Stimulated activated CD8-positive, alpha-beta memory T cell treated with anti-CD3 and anti-CD28 coated beads, Interleukin-15, amount 100 ng/mL, for 24 hours (primary cell): Measurements from ENCODE around the gene HRG.

ENCODE experiments used
- DNase-seq: peaks from one replicate; pipeline ENCODE4 v3.0.0-alpha.2; 2020; ENCODE audit warnings: low read depth

HRG gene

DNA sequence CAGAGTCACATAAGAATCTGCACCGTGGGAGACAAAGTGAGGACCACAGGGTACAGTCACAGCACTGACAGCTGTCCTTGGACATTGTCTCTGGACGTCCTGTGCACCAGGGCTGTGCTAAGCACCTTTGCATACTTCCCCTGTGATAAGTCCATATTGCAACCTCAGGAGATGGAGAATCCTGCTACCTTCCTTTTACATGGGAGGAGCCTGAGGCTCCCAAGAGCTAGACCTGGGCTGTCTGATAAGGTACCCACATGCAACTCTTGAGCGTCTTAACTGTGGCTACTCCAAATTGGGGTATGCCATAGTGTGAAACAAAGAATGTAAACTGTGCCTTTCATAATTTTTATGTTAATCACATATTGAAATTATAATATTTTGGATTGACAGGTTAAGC, 28.1 kb upstream of the HRG start:
- DNase-seq: no peak

DNA sequence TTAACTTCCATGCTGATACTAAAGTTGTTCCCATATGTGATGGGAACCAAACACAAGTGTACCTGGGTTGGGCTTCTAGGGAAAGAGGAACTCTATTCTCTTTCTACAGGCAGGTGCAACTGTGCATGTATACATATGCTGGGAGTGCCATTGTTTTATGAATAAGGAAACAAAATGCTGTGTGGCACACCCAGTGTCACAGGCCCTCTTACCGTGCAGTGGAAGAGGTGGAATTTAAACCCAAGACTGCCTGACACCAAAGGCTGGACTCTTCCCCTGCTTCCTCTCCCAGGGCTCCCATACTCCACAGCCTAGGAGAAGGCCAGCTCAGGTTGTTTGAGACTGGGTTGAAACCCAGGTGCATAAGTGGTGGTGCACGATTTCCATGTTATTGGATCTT, 27.6 kb upstream of the HRG start:
- DNase-seq: no peak

DNA sequence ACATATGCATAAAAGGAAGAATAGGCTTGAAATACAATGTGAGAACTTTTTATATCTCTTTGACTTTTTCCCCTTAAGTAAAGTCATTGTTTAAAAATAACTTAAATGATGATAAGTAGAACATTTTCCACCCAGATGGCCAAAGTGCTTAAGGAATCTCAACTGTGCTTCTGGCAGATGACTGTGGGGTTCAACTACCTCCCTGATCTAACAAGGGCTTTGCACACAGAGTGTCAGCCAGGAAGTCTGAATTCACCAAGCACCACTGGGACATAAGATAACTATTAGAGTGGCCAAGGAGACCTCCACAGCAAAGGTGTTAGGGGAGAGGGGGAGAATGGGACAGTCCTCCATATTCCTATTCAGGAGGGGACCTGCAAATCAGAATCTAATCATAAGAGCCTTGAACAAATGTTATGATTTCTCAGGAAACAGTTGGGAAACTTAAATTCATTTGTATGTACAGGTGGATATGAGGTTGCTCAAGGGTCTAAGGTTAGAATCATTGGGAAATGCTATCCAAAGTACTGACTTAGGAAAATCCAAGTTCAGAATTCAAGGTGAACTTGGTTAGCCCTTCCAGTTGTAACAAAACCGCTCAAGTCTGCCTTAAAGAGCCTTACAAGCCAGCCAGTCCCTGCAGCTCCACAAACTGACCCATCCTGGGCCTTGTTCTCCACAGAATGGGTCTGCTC, 25.9 kb upstream of the HRG start, which contains the start of gene FETUB:
Gene FETUB, plus strand, starts transcription at position 622 of the 695 bp plus-strand sequence. Its CDS starts 62 bp downstream, at position 684.
- no peak for DNase-seq

DNA sequence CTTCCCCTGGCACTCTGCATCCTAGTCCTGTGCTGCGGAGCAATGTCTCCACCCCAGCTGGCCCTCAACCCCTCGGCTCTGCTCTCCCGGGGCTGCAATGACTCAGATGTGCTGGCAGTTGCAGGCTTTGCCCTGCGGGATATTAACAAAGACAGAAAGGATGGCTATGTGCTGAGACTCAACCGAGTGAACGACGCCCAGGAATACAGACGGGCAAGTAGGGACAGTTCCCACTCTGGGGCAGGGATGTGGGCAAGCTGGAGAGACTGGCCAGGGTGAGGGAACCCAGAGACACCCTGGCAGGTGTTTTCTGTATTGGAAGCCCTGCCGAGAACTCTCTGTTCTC, 25.4 kb upstream of the HRG start:
- no peak for DNase-seq

DNA sequence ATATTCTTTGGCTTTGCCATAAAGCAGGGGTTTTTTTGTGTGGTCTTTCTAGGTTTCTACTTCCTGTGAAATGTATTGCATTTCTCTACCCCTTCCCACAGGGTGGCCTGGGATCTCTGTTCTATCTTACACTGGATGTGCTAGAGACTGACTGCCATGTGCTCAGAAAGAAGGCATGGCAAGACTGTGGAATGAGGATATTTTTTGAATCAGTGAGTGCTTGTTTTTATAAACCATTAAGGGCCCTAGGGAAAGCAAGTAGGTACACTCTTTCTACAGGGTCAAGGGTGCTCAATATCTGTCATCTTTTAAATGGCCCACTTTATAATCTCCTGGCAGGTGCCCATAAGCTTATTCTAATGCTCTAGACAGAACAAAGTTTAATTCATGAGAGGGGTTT, 24.9 kb upstream of the HRG start:
- no peak for DNase-seq

DNA sequence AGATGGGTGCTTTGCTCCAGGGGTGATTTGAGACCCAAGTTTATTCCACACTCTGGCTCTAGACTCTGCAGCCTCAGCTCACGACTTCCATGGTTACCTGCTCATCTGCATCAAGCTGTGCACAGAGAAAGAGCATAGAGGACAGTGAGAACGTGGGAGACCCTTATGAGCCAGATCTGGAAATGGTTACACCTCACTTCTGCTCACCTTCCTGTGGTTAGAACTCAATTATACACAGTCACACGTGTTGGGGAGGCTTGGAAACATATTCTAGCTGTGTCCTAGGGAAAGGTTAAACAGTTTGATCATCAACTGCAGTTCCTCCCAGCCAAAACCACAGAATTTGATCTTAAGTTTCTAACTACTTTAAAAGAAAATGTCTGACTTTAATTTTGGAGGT, 23.8 kb upstream of the HRG start:
- no peak for DNase-seq

DNA sequence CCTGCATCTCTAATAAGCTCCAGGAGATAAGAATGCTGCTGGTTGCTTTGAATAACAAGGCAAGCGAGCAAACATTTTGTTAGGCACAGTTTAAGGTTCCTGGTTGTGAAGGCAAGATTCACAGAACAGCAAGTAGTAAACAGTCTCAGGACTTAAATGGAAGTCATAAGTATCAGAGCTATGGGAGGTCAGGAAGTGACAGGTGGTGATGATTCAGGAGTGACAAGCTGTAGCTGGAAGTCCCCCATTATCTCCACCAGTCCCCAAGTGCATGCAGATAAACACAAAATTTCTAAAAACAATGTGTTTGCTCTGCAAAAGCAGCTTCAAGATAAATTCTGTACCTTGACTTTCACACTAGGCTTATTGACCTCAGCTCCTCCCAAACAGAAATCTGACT, 22.3 kb upstream of the HRG start:
- DNase-seq: no peak

DNA sequence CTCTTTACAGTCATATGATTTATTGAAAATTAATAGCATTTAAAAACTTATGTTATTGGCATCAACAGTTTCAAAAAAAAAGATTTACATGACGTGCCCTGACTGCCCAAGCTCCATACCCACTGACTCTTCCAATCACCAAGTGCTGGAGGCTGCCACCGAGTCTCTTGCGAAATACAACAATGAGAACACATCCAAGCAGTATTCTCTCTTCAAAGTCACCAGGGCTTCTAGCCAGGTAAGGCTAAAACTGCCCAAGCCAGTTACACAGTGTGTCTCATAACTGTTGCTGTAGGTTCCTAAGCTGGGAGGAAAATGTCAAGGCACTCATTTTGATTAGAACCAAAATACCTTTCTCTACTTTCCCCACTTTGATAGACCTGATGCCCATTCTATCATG, 21.1 kb upstream of the HRG start:
- no peak for DNase-seq

DNA sequence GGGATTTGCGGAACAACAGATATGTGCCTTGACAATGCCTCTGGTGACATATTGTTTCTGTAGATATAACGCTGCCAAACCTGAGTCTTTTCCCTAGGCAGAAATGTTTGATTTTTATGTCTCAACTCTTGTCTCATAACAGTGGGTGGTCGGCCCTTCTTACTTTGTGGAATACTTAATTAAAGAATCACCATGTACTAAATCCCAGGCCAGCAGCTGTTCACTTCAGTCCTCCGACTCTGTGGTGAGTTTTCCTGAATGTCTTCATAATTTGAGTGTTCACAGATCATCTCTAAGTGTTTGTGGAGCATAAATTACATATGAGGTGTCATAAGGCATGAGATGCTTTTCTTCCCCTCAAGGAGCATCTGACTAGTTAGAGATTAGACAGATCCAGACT, 19.7 kb upstream of the HRG start:
- no peak for DNase-seq

DNA sequence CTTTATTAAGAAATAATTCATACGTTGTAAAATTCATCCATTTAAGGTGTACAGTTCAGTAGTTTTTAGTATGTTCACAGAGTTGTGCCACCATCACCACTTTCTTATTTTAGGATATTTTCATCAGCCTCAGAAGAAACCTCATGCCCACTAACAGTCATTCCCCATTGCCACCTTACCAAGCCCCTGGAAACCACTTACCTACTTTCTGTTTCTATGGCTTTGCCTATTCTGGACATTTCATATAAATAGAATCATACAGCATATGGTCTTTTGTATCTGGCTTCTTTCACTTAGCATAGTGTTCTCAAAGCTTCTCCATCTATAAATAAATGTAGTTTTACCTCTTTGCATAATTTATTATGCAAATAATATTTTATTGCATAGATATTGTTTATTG, 19.0 kb upstream of the HRG start:
- DNase-seq: no peak

DNA sequence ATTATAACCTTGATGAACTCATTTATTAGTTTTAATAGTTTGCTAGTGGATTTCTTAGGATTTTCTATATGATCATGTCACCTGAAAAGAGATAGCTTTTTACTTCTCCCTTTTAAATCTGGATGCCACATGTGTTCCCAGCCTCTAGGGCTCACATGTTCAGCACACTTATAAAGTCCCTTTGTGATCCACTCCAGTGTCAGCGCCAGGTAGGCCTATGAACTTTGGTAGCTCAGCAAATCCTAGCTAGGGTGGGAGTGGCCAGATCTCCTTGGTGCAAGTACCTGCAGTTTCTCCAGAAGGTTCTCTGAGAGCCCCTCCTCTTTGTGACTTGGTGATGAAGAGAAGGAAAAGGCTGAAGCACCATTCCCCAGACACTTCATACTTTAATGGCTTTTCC, 17.0 kb upstream of the HRG start:
- no peak for DNase-seq

DNA sequence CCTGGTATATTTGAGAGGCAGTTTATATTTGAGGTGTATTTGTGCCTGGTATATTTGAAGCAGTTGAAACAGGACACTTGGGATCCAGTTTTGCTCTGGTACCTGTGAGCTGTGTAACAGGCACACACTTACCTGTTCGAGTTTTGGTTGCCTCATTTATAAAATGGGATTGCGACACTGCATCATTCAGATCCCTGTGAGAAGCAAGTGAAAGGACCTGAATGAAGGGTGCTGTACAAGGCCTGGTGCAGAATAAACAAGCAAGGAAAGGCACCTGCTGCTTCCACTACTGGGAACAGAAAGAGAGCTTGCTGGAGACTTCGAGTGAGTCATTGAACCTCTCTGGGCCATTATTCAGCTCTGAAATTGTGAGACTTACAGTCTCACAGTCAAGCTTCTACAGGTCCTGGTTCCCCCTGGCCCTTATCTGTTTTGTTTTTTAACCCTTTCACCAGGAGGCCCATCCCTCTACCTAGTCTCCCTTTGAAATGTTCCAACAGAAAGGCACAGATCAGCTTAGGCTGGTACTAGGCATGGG, 14.1 kb upstream of the HRG start:
- no peak for DNase-seq

DNA sequence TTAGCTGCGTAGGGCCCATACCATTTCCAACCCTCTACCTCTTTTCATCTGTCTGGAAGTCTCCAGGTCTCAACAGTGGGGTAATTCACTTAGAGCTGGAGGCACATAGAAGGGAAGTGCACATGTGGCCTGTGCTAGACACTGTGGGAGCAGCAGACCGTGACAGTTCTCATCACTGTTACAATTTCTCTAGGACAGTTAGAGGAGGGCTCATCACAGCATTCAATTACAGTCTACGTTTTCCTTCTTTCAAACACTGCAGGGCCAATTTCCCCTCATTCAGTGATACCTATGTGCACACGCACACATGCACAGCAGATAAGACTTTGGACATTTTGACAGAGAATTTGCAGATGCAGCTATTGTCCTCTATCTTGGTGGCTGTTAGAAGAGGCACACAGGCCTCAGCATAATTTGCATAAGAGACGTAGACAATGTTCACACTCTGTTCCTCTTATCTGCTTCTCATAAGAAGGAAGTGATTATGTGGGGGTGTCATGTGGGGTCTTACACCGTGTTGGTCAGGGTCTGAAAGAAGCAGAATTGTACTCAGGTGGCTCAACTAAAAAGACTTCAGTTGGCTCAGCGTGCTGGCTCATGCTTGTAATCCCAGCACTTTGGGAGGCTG, 12.6 kb upstream of the HRG start:
- no peak for DNase-seq

DNA sequence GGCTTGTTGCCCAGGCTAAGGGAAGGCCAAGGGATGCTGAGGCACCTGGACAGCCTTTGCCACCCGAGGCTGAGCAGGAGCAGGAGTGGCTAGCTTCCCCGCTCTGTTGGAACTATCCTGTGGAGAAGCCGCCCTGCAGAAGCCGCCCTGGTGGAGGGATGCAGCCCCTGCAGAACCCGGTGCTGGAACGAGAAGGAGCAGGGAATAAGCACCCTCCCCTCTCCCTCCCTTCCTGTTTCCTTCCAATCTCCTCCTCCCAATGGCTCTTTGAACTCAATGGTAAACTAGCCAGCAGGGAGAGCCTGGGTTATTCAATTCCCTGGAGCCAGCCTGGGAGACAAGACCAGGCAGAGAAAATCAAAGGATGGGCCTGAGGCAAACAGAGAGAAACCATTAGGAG, 11.8 kb upstream of the HRG start:
- no peak for DNase-seq

DNA sequence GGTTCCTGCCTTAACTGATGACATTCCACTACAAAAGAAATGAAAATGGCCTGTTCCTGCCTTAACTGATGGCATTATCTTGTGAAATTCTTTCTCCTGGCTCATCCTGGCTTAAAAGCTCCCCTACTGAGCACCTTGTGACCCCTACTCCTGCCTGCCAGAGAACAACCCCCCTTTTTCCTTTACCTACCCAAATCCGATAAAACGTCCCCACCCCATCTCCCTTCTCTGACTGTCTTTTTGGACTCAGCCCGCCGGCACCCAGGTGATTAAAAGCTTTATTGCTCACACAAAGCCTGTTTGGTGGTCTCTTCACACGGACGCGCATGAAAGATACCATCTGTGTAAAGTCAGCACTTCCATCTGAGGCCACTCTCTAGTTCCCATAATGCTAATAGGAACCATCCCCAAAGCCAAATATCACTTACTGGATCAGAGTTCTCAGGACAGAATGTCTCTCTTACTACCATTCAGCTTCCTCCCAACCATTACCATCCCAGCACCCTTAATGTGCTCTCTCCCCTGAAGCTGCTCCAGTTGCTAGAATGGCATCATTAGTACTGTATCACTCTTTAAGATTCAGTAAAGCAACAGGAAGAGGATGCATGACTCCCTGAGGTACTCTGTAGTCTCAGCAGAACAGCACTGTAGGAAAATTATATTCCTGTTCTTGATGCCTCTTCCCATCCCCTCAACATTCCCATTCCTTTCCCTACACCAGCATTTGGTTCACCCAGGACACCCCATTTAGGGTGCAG, 2.3 kb upstream of the HRG start:
- DNase-seq: no peak

DNA sequence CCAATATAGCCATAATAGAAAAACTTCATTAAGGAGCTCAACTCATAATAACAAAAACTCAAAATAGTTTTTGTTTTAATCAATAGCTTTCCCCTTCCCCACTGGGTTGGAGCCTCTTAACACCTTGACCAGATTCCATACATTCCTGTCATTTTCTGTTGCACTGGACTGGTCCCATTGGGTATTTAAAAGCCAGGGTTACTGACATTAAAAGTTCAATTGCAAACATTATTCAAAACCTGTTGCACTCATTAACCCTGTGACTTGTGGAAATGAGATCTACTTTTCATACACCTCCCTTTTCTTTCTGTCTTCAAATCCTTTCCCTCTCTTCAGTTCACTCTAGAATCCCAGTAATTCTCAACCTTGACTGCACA, 1.7 kb upstream of the HRG start:
- no peak for DNase-seq

DNA sequence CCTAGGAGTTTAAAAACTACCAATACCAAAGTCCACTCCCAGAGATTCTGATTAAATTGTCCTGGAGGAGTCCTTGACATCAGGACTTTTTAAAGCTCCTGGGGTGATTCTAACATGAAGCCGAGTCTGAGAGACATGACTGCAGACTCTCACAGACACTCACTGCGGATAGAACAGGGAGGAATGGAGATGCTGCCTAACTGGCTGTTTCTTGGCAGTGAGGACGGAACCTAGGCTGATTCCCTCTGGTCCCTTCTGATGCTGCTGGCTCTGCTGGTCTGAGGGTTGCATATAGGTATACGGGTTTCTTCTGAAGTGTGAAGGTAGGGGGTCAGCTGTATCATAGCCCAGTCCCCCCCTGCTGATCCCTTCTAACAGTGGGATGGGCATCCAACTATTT, 1.3 kb upstream of the HRG start:
- DNase-seq: no peak

DNA sequence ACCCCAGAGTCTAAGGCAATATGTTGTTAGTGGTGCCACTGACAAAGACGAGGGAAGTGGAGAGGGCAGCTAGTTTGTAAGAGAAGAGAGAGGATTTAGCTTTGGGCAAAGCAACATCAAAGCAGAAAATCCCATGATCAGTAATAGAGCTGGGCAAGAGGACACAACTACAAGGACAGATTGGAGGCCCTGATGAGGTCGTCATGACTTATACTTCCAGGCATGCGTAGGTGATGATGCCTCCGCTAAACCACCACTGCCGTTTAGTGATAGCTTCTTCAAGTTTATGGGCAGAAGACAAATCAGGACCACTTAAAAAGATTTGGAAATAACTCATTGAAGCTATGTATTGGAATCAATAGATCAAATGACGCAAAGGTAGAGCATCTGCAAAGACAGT, 2.6 kb downstream of the HRG start:
- DNase-seq: no peak

DNA sequence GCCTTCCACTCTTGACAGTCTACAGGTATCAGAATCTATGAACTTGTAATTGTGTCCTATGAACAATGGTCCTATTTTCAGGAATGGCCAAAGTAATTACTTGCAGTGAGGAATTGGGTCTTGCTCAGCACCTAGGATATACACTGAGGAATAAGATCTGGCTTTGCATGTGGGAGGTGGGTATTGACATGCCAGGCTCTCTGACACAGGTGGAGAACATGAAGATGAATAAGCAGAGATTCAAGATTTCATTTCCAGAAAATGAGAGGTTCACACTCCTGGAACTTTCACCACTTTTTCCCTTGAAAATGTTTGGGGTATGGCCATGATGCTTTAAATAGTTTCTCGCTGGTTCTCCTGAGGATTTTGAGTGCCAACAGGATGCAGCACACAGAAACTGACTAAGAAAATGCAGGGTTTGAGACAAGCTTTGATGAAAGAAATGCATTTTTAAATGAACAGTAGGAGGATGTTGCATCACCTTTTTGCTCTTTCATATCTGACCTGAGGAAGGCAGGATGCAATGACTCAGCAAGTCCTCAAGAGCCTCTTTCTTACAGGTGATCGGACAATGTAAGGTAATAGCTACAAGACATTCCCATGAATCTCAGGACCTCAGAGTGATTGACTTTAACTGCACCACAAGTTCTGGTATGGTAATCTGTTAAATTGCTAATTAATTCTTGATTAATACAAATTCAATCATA, 3.7 kb downstream of the HRG start:
- no peak for DNase-seq

DNA sequence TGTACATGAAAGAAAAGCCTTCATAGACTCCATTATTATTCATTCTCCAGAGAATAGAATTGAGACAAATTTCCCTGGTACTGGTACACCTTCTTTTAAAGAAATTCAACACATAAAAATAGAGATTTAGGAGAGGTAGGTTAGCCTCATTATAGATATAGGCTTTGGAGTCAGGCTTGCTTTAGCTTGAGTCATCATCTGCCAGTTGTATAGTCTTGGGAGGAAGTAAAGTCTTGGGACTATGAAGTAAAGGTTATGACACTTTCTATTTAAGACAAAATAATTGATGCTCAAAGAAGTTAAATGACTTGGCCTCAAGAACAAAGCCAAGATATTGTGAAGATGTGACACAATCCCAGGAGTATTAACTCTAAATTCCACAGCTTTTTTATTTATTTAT, 4.3 kb downstream of the HRG start:
- no peak for DNase-seq

DNA sequence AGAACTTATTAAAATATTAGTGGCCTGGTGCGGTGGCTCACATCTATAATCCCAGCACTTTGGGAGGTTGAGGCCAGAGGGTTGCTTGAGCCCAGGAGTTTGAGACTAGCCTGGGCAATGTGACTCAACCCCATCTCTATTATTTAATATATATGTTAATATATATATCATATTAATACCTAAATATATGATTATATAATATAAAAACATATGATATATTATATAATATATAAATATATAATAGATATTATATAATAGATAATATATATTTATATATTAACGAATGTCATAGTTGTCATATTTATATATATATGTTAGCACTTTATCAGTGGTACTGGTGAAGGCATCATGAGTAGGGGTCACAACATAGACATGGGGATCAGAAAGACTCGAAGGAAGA, 5.2 kb downstream of the HRG start:
- DNase-seq: no peak

DNA sequence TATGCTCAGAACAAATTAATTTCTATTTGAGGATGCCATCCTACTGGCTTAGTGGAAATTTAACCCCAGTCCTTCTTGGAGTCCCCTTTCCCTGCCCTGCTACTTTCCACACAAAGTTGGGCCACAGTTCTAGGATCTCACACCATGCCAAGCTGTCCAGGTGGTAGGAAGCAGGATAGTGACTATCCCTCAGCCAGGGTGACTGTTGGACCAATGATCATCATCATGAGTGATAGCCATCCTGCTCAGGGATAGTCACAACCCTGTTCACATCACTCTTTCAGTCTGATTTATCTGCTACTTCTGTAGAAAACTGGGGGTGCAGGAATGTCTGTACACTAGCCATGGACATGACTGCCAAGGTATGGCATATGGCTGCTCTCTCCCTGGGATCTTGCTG, 12.8 kb downstream of the HRG start:
- no peak for DNase-seq

DNA sequence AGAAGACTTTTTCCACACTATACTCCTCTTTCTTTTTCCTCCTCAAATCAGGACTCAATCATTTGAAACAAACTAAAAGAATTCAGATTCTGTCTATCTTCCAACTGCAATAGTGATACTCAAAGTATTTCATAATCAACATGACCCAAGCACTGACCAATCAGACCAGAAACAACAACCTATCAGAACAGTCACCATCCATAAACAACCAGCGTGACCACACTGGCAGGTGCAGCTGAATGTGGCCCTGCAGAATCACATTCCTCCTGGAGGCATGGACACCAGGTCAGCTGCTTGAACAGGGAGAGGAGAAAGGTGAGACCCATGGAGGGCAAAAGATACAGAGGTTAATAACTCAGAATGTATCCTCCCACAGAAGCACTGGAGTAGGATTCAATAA, 13.3 kb downstream of the HRG start:
- no peak for DNase-seq
